Panc1 (cell line): ENCODE results near the gene C16orf74.

ENCODE experiments used
- POLR2AphosphoS5 ChIP-seq: IDR thresholded peaks from 2 replicates; pipeline ENCODE4 v1.6.1; 2012; ENCODE audit warnings: mild to moderate bottlenecking, low read depth, low read length, moderate library complexity
- SIN3A ChIP-seq: IDR thresholded peaks from 2 replicates; pipeline ENCODE4 v1.6.1; 2012; ENCODE audit warnings: low read depth, mild to moderate bottlenecking, low read length, moderate library complexity, borderline replicate concordance; ENCODE audit not compliant: insufficient read depth
- TCF7L2 ChIP-seq: IDR thresholded peaks from 2 replicates; pipeline ENCODE4 v1.6.1; 2011; ENCODE audit warnings: mild to moderate bottlenecking, low read depth, low read length, inconsistent platforms
- TF ChIP-seq, protein P1 (sequence below): fragments of 450-650 bp; IDR thresholded peaks from 2 replicates; pipeline ENCODE4 v1.5.1; 2017; ENCODE audit warnings: mild to moderate bottlenecking
- TF ChIP-seq, protein P2 (sequence below), 2 experiments: IDR thresholded peaks; 2 replicates each; pipeline ENCODE4 v1.6.1; 2011 to 2012; ENCODE audit warnings: low read depth in 2 of 2, control low read depth in 1 of 2, low read length in 1 of 2, mild to moderate bottlenecking in 1 of 2, moderate library complexity in 1 of 2; ENCODE audit not compliant: insufficient read depth in 1 of 2

DNA sequence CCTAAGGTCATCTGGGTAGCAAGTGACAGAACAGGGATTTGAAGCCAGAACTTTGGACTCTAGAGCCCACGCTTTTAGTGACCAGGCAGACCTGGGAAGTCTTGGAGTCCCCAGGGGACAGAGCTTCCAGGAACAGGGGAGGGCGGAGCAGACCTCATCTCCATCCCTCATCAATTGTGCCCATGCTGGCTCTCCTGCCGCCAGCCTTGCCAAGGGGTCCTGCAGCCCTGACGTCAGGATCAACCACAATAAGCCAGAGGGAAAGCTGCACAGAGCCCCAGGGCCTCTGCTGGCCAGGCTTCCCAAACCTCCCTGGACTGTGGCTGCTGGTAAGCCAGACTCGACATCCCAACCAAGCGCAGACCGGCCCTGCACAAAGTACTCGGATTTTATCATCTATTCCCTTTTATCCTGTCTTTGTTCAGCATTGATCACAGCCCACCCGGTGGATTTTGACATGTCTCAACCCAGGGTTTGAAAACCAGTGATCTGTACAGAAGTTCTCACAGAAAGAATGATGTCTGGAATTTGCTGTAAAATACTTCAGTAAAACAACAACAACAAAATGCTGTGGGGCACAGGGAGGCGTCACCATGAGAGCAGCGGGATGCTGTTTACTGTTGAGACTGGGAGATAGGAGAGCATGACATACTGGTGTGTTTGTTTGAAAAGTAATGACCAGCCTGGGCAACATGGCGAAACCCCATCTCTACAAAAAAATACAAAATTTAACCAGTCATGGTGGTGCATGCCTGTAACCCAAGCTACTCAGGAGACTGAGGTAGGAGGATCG lies 11.8 kb downstream of the C16orf74 start:
- TF ChIP-seq, protein P1, sequence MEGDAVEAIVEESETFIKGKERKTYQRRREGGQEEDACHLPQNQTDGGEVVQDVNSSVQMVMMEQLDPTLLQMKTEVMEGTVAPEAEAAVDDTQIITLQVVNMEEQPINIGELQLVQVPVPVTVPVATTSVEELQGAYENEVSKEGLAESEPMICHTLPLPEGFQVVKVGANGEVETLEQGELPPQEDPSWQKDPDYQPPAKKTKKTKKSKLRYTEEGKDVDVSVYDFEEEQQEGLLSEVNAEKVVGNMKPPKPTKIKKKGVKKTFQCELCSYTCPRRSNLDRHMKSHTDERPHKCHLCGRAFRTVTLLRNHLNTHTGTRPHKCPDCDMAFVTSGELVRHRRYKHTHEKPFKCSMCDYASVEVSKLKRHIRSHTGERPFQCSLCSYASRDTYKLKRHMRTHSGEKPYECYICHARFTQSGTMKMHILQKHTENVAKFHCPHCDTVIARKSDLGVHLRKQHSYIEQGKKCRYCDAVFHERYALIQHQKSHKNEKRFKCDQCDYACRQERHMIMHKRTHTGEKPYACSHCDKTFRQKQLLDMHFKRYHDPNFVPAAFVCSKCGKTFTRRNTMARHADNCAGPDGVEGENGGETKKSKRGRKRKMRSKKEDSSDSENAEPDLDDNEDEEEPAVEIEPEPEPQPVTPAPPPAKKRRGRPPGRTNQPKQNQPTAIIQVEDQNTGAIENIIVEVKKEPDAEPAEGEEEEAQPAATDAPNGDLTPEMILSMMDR = no peak
- TF ChIP-seq, protein P2, sequence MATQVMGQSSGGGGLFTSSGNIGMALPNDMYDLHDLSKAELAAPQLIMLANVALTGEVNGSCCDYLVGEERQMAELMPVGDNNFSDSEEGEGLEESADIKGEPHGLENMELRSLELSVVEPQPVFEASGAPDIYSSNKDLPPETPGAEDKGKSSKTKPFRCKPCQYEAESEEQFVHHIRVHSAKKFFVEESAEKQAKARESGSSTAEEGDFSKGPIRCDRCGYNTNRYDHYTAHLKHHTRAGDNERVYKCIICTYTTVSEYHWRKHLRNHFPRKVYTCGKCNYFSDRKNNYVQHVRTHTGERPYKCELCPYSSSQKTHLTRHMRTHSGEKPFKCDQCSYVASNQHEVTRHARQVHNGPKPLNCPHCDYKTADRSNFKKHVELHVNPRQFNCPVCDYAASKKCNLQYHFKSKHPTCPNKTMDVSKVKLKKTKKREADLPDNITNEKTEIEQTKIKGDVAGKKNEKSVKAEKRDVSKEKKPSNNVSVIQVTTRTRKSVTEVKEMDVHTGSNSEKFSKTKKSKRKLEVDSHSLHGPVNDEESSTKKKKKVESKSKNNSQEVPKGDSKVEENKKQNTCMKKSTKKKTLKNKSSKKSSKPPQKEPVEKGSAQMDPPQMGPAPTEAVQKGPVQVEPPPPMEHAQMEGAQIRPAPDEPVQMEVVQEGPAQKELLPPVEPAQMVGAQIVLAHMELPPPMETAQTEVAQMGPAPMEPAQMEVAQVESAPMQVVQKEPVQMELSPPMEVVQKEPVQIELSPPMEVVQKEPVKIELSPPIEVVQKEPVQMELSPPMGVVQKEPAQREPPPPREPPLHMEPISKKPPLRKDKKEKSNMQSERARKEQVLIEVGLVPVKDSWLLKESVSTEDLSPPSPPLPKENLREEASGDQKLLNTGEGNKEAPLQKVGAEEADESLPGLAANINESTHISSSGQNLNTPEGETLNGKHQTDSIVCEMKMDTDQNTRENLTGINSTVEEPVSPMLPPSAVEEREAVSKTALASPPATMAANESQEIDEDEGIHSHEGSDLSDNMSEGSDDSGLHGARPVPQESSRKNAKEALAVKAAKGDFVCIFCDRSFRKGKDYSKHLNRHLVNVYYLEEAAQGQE (IDR thresholded peaks at IDR 0.05; ENCODE audit: insufficient read depth in 1 of 2, low read depth in 2 of 2, low read length in 1 of 2) = no peak
- TF ChIP-seq POLR2AphosphoS5 = no peak
- TF ChIP-seq TCF7L2 = no peak
- TF ChIP-seq SIN3A = no peak
